ENCODE measurements around the gene POLR3B. TPM values are rescaled to one million over a fixed set of nuclear protein-coding genes. Genes with fewer than 3 reads are reported as not detected.

Gene POLR3B
- total and polyA plus RNA-seq, 2 of the 13 experiments (the other 11 are each of a cell fraction or from before 2014, with no cell fraction given): 4.8 to 13.1 TPM

GRCh38 chr12:106357549-106358395 lies at the start of gene POLR3B (continued):
- TF ChIP-seq MEF2D (CRISPR knock-in tag; IDR thresholded peaks at IDR 0.05): peak; percentile 89; the same call in 1 of the 2 replicates
- 0 out of 2 replicates have a peak, but pooled peaks have one; percentile 29 for TF ChIP-seq NFATC3 (CRISPR knock-in tag; IDR thresholded peaks at IDR 0.05)
- no peak for TF ChIP-seq PBX2 (CRISPR knock-in tag; IDR thresholded peaks at IDR 0.05)
- TF ChIP-seq GPN1 (CRISPR knock-in tag; IDR thresholded peaks at IDR 0.05; ENCODE audit: borderline replicate concordance): peak; percentile 26; the same call in 1 of the 2 replicates
- no peak for TF ChIP-seq HNRNPK (IDR thresholded peaks at IDR 0.05; ENCODE audit: low read depth, low read length, poor library complexity, severe bottlenecking)
- TF ChIP-seq HHEX (CRISPR knock-in tag; IDR thresholded peaks at IDR 0.05): no peak
- TF ChIP-seq ZNF33A (CRISPR knock-in tag; IDR thresholded peaks at IDR 0.05; ENCODE audit: borderline replicate concordance): no peak
- TF ChIP-seq NFKBIZ (CRISPR knock-in tag; IDR thresholded peaks at IDR 0.05): peak; percentile 16; the same call in 1 of the 2 replicates
- TF ChIP-seq NCOR1 (IDR thresholded peaks at IDR 0.05; ENCODE audit: borderline replicate concordance, low read length): 0 out of 2 replicates have a peak, but pooled peaks have one; percentile 15
- peak; percentile 93 for TF ChIP-seq FOXC1 (CRISPR knock-in tag; IDR thresholded peaks at IDR 0.05; ENCODE audit: borderline replicate concordance)
- peak; percentile 81; the same call in 1 of the 2 replicates for TF ChIP-seq MXD3 (CRISPR knock-in tag; IDR thresholded peaks at IDR 0.05)
- 0 out of 2 replicates have a peak, but pooled peaks have one; percentile 41 for TF ChIP-seq TBX3 (IDR thresholded peaks at IDR 0.05; ENCODE audit: borderline replicate concordance)
- no peak for TF ChIP-seq SOX6 (IDR thresholded peaks at IDR 0.05)
- TF ChIP-seq SOX6 (CRISPR knock-in tag; IDR thresholded peaks at IDR 0.05): peak; percentile 80
- peak; percentile 31; the same call in 1 of the 2 replicates for TF ChIP-seq ZNF264 (CRISPR knock-in tag; IDR thresholded peaks at IDR 0.05)
- TF ChIP-seq, protein P1, sequence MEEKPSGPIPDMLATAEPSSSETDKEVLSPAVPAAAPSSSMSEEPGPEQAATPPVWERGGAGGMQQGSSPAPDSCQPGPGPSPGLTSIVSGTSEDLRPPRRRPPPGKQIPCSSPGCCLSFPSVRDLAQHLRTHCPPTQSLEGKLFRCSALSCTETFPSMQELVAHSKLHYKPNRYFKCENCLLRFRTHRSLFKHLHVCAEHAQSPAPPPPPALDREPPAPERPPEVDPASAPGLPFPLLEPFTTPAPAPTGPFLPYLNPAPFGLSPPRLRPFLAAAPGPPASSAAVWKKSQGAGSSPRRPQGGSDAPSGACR (CRISPR knock-in tag; IDR thresholded peaks at IDR 0.05): peak; percentile 75; the same call in 1 of the 2 replicates
- 0 out of 2 replicates have a peak, but pooled peaks have one; percentile 73 for TF ChIP-seq ZNF296 (CRISPR knock-in tag; conservative IDR thresholded peaks at IDR 0.05)
- TF ChIP-seq PCBP2 (optimal IDR thresholded peaks at IDR 0.05; ENCODE audit: low read depth, low read length, poor library complexity, severe bottlenecking): no peak
- TF ChIP-seq SP2 (CRISPR knock-in tag; IDR thresholded peaks at IDR 0.05): peak; percentile 51
- TF ChIP-seq SPEN (CRISPR knock-in tag; IDR thresholded peaks at IDR 0.05; ENCODE audit: low read depth): peak; percentile 98
- peak; percentile 74 for TF ChIP-seq RBM22 (optimal IDR thresholded peaks at IDR 0.05; ENCODE audit: low read length)
- TF ChIP-seq, protein P2, sequence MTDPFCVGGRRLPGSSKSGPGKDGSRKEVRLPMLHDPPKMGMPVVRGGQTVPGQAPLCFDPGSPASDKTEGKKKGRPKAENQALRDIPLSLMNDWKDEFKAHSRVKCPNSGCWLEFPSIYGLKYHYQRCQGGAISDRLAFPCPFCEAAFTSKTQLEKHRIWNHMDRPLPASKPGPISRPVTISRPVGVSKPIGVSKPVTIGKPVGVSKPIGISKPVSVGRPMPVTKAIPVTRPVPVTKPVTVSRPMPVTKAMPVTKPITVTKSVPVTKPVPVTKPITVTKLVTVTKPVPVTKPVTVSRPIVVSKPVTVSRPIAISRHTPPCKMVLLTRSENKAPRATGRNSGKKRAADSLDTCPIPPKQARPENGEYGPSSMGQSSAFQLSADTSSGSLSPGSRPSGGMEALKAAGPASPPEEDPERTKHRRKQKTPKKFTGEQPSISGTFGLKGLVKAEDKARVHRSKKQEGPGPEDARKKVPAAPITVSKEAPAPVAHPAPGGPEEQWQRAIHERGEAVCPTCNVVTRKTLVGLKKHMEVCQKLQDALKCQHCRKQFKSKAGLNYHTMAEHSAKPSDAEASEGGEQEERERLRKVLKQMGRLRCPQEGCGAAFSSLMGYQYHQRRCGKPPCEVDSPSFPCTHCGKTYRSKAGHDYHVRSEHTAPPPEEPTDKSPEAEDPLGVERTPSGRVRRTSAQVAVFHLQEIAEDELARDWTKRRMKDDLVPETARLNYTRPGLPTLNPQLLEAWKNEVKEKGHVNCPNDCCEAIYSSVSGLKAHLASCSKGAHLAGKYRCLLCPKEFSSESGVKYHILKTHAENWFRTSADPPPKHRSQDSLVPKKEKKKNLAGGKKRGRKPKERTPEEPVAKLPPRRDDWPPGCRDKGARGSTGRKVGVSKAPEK (CRISPR knock-in tag; IDR thresholded peaks at IDR 0.05; ENCODE audit: borderline replicate concordance): 0 out of 2 replicates have a peak, but pooled peaks have one; percentile 53
- TF ChIP-seq, protein P3, sequence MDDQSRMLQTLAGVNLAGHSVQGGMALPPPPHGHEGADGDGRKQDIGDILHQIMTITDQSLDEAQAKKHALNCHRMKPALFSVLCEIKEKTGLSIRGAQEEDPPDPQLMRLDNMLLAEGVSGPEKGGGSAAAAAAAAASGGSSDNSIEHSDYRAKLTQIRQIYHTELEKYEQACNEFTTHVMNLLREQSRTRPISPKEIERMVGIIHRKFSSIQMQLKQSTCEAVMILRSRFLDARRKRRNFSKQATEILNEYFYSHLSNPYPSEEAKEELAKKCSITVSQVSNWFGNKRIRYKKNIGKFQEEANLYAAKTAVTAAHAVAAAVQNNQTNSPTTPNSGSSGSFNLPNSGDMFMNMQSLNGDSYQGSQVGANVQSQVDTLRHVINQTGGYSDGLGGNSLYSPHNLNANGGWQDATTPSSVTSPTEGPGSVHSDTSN (CRISPR knock-in tag; IDR thresholded peaks at IDR 0.05; ENCODE audit: borderline replicate concordance): 0 out of 2 replicates have a peak, but pooled peaks have one; percentile 31
